GM18507 (cell line): Measurements from ENCODE around the gene DIP2C.
"Not testable (repeated sequence)": the region's sequence is repeated elsewhere in the genome, so short reads cannot be mapped to it uniquely, and the experiment has no call there.

Experiments used
- DNase-seq: peaks from one replicate; pipeline ENCODE4 v3.0.0; 2011; ENCODE audit warnings: low read depth; ENCODE audit not compliant: insufficient read length; ENCODE audit errors: extremely low spot score
- FAIRE-seq: peaks from 2 replicates; lab custom pipeline; 2011; peaks lifted over from hg19 to GRCh38; lab: Jason Lieb, UNC

Gene DIP2C

GRCh38 chr10:369221-369683, 320.2 kb downstream of the DIP2C start:
- DNase-seq (no peak), FAIRE-seq (no peak)

GRCh38 chr10:368579-369220, 320.8 kb downstream of the DIP2C start:
- no peak for DNase-seq
- no peak for FAIRE-seq

GRCh38 chr10:368107-368506, 321.4 kb downstream of the DIP2C start:
- not testable (repeated sequence) for FAIRE-seq, DNase-seq

DNA sequence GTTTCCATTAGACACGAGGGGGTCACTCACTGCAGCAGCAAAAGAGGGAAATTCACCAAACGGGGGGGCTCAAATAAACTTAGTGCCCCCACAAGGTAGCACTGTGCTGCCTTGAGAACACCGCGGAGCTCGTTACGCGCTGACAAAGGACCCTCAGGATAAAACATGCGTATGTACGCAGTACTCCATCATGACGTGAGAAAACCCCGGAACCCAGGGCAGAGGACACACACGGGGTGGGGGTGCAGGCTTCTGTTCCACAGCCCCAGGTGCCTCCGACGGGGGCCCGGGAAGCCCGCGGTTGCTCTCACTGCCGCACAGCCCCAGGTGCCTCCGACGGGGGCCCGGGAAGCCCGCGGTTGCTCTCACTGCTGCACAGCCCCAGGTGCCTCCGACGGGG, 321.8 kb downstream of the DIP2C start:
- DNase-seq, result no peak
- FAIRE-seq, result no peak

- FAIRE-seq, result no peak
- no peak for DNase-seq
Measured at GRCh38 chr10:366186-366585, 323.3 kb downstream of the DIP2C start.

GRCh38 chr10:364267-364775, 325.1 kb downstream of the DIP2C start:
- DNase-seq (no peak), FAIRE-seq (no peak)

DNA sequence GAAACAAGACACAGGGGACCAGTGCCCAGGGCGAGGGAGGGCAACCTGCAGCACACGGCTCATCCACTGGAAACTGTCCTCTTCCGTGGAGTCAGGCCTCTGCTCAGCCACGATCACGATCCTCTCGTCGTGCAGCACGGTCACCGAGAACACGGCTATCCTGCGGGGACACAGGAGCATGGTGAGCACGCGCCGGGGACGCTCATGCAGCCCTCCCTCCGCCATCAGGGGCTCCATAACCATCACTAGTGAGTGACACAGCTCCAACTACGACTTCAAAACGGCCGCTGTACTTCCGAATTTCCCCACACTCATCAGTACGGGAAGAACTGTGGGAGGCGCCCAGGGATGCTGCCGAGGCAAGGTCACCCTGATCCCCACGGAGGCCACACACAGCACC, 326.3 kb downstream of the DIP2C start:
- DNase-seq (no peak), FAIRE-seq (no peak)

GRCh38 chr10:361203-362081, 328.0 kb downstream of the DIP2C start:
- DNase-seq (no peak), FAIRE-seq (no peak)

DNA sequence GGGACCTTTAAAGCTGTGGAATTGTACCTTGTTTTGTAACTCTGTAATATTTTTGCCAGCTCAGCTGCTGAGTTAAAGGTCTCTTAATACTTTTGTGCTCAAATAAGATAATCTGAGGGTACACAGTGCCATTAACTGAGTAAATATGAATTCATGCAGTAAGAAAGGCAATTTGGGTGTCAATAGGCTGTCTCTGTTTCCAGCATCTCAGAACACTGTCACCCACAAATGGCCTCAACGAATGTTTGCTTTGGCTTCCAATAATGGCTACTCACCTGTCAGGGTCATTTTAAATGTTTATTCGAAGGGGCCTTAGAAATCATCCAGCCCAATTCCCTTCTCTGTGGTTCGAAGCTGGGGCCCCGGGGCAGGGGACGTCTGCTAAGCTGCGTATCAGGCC, 328.8 kb downstream of the DIP2C start:
- no peak for FAIRE-seq
- no peak for DNase-seq

DNA sequence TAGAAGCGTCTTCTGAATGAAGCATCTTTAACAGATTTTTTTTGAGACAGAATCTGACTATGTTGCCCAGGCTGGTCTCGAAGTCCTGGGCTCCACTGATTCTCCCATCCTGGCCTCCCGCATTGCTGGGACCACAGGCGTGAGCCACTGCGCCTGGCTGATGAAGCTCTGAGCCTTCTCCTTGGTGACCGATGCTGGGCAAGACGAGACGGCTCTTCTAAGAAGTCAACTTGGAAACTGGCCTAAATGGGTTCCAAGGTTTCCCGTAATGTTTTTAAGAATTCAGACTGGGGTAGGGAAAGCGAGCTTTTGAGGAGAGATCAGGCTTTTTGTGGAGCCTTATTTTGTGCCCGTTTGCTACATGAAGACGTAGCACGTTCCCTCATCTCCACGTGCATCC, 329.7 kb downstream of the DIP2C start:
- FAIRE-seq (no peak), DNase-seq (no peak)

- no peak for FAIRE-seq
- DNase-seq, result no peak
Measured at GRCh38 chr10:359093-359492, 330.4 kb downstream of the DIP2C start.

GRCh38 chr10:357201-357950, 332.1 kb downstream of the DIP2C start:
- FAIRE-seq, result no peak
- no peak for DNase-seq

DNA sequence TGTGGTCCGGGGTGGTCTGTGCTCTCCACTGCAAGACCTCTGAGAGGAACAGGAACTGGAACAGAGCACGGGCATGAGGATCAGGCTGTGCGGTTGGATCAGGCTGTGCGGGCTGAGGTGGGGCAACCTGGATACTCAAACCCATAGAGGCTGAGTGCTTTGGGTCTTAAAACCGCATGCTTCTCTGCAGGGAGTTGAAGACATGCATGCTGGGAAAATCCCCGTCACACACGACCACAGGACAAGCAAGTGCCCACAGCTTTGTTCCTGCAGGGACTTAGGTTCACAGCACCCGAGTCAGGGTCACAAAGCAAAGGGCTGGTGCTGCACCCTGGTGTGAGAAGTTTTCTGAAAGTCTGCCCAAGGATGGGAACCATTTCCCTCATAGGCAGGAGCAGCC, 333.0 kb downstream of the DIP2C start:
- DNase-seq, result no peak
- FAIRE-seq, result no peak

- FAIRE-seq (no peak), DNase-seq (no peak)
Measured at GRCh38 chr10:354901-355617, 334.4 kb downstream of the DIP2C start.

DNA sequence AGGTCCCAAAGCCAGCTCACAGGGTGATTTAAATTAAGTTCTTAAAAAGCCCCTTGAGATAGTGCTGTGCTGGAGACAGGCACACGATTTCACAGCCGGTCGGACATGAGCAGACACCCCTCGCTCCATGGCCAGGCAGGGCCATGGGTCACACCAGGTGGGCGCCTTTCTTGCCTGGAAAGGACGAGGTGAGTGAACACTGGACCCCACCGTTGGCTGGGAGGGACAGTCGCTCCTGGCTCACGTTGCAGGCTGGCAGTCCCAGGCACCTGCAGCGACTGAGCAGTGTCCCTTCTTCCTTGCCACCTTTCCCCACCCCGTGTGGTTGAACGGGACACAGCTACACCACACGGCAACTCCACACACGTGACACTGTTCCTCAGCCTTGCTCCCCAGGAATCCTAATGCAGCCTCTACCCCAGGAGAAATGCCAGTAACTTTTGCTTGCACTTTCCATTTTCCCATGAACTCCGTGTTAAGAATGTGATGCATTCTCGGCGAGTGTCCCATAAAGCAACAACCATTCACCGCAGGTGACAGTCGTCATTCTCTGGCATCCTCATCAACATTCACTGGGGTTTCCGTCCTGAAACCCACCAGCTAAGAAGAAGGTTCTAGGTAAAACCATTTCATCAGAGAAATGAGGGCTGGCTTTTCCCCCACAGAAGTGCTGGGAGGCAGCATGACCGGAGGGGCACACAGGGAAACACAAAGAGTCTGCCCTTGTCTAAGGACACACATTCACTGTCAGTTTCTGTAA, 336.8 kb downstream of the DIP2C start:
- DNase-seq (no peak), FAIRE-seq (no peak)

GRCh38 chr10:351770-352334, 337.6 kb downstream of the DIP2C start:
- no peak for FAIRE-seq
- no peak for DNase-seq

DNA sequence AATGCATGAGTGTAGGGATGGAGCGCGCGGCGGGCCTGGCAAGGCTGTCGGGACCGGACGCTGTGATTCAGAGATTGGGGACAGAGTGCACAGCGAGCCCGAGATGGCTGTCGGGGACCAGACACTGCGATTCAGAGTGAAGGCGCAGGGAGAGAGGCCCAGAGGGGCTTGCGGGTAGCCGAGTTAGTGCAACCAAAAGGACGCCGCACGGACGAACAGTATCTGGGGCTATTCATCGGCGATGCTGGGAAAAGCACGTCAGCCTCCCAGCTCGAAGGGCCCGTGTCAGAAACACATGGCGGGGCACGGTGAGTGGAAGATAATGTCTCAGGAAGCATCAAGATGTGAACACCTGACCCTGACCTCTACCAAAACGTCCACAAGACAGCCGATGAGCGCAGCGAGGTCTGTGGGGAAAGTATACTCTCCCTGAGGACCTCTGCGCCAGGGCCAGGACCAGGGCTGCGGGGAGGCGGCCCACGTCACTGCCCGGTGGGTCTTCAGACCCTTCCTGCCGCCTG, 338.4 kb downstream of the DIP2C start:
- DNase-seq (no peak), FAIRE-seq (no peak)

DNA sequence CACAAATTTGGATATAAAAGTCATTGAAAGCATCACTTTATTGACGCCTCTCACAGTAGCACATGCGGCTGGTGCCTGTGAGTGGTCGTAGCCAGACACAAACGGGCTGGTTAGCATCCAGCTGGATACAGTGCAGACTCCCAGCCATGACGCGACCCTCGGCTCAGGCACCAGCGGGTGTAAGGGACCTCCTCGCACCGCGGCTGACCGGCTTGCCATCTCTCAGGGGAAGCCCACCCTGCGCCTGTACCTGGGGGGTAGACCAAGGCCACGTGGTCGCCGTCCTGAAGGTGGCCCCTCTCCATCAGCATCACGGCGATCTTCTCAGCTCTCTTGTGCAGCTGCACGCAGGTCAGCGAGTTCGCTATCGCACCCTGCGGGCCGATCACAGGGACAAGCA, 340.4 kb downstream of the DIP2C start:
- DNase-seq (no peak), FAIRE-seq (no peak)
